GM19372 (cell line): ENCODE results near the gene HSPBAP1.
"Not testable (repeated sequence)": the region's sequence is repeated elsewhere in the genome, so short reads cannot be mapped to it uniquely, and the experiment has no call there.

ENCODE experiments used
- ATAC-seq: cut with Tn5 transposase; IDR thresholded peaks from one replicate; pipeline ENCODE4 v1.9.1; 2021; ENCODE audit warnings: mild to moderate bottlenecking, low read depth, moderate library complexity; ENCODE audit not compliant: unreplicated experiment

The HSPBAP1 gene

GRCh38 chr3:122743581-122744120 lies 50.0 kb downstream of the HSPBAP1 start:
- no peak for ATAC-seq

- ATAC-seq: no peak
Measured at GRCh38 chr3:122742234-122742633, 51.4 kb downstream of the HSPBAP1 start.

GRCh38 chr3:122739172-122739571 lies 54.5 kb downstream of the HSPBAP1 start:
- no peak for ATAC-seq

GRCh38 chr3:122732682-122733525 lies 60.7 kb downstream of the HSPBAP1 start:
- ATAC-seq: not testable (repeated sequence)

GRCh38 chr3:122730240-122730639 lies 63.4 kb downstream of the HSPBAP1 start:
- no peak for ATAC-seq

GRCh38 chr3:122728756-122729514 lies 64.7 kb downstream of the HSPBAP1 start:
- no peak for ATAC-seq

- ATAC-seq: no peak
Measured at GRCh38 chr3:122728186-122728585, 65.4 kb downstream of the HSPBAP1 start.

- no peak for ATAC-seq
Measured at GRCh38 chr3:122727766-122728165, 65.9 kb downstream of the HSPBAP1 start.

- ATAC-seq: no peak
Measured at GRCh38 chr3:122727294-122727693, 66.3 kb downstream of the HSPBAP1 start.

- no peak for ATAC-seq
Measured at GRCh38 chr3:122725106-122725505, 68.5 kb downstream of the HSPBAP1 start.

GRCh38 chr3:122719273-122719921 lies 74.2 kb downstream of the HSPBAP1 start:
- no peak for ATAC-seq

GRCh38 chr3:122716667-122717066 lies 77.0 kb downstream of the HSPBAP1 start:
- ATAC-seq: no peak

GRCh38 chr3:122714273-122714672 lies 79.4 kb downstream of the HSPBAP1 start:
- ATAC-seq: no peak

- ATAC-seq: not testable (repeated sequence)
Measured at GRCh38 chr3:122710616-122711251, 82.9 kb downstream of the HSPBAP1 start.

- no peak for ATAC-seq
Measured at GRCh38 chr3:122705379-122705778, 88.3 kb downstream of the HSPBAP1 start.

- no peak for ATAC-seq
Measured at GRCh38 chr3:122700193-122700592, 93.4 kb downstream of the HSPBAP1 start.

- no peak for ATAC-seq
Measured at GRCh38 chr3:122697952-122698620, 95.5 kb downstream of the HSPBAP1 start.

GRCh38 chr3:122695927-122696561 lies 97.6 kb downstream of the HSPBAP1 start:
- no peak for ATAC-seq

- ATAC-seq: no peak
Measured at GRCh38 chr3:122694966-122695365, 98.7 kb downstream of the HSPBAP1 start.
